Skeletal muscle tissue (tissue), 4 donors: ENCODE measurements around the gene RSRC1. TPM values are rescaled to one million over a fixed set of nuclear protein-coding genes. Genes with fewer than 3 reads are reported as not detected.

Experiments
- H3K27ac ChIP-seq: one replicate; pipeline ENCODE4 v1.7.0; 2013; ENCODE audit warnings: mild to moderate bottlenecking, low read depth, low read length, inconsistent platforms
- H3K27me3 ChIP-seq, 3 donors: one replicate each; pipeline ENCODE4 v1.7.0; 2013; ENCODE audit warnings: low read length in 3 of 3; ENCODE audit not compliant: control insufficient read depth in 3 of 3, insufficient read depth in 3 of 3
- H3K36me3 ChIP-seq, 3 donors: one replicate each; pipeline ENCODE4 v1.7.0; 2013; ENCODE audit warnings: low read length in 3 of 3; ENCODE audit not compliant: control insufficient read depth in 3 of 3, insufficient read depth in 3 of 3
- H3K4me1 ChIP-seq, 3 donors: one replicate each; pipeline ENCODE4 v1.7.0; 2013; ENCODE audit warnings: low read length in 3 of 3, mild to moderate bottlenecking in 3 of 3; ENCODE audit not compliant: control insufficient read depth in 3 of 3, insufficient read depth in 3 of 3
- H3K4me3 ChIP-seq, 3 donors: one replicate each; pipeline ENCODE4 v1.7.0; 2013; ENCODE audit warnings: low read length in 3 of 3
- H3K9ac ChIP-seq, 3 donors: one replicate each; pipeline ENCODE4 v1.7.0; 2013; ENCODE audit warnings: low read length in 3 of 3, mild to moderate bottlenecking in 3 of 3, moderate library complexity in 2 of 3, low read depth in 1 of 3
- H3K9me3 ChIP-seq, 3 donors: one replicate each; pipeline ENCODE4 v1.7.0; 2013; ENCODE audit warnings: low read length in 3 of 3; ENCODE audit not compliant: control insufficient read depth in 3 of 3
- total RNA-seq: library from RNA; depleted of rRNA; stranded (reverse); fragments of >200 nt; gene quantifications from one replicate; pipeline ENCODE4 v1.2.3, GENCODE V29; 2014
- donor health status: Osteomylitis.

The RSRC1 gene
- total RNA-seq, 1 donor from 2014 or later = 33.4 TPM

DNA sequence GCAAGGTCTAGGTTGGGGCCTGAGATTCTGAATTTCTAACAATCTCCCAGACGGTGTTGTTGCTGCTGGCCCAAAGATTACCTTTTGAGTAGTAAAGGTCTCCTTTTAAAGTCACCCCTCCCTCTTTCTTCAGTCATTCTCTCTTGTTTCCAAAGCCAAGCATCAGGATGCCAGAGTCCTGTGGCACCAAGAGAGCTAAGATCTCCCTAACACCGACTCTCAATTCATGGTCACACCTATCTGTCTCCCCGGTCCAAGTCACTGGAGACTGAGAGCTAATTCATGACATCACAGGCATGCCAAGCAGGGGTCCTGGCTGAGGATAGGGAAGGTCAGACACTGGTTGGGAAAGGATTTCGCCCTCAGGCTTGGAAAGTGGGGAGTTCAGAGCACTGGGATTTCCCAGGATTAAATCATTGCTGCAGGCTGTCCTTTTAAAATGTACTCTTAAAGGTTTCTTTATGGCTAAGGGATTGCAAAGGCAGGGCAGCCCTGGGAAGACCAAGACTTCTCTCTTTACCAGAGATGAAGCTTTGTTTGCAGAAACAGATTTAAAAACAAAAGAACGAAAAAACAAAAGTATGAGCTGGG is 11.0 kb upstream of the RSRC1 start:
- no peak overlapping the region for H3K27ac ChIP-seq
- no peak overlapping the region for H3K9ac ChIP-seq
- no peaks in the 10 kb centered on the region for H3K36me3 ChIP-seq
- H3K27me3 ChIP-seq = peaks cover 63 to 83% (median 81%) of the 10 kb centered on the region in 3 donors
- H3K4me1 ChIP-seq = peaks cover 15 to 18% (median 17%) of the 10 kb centered on the region in 3 donors
- no peak overlapping the region for H3K4me3 ChIP-seq
- peaks cover 0 to 4% (median 2%) of the 10 kb centered on the region in 3 donors for H3K9me3 ChIP-seq

- Histone ChIP-seq H3K9me3 (peaks cover 0 to 2% (median 0%) of the 10 kb centered on the region in 3 donors), H3K27me3 (peaks cover 64 to 81% (median 79%) of the 10 kb centered on the region in 3 donors), H3K9ac (no peak overlapping the region), H3K4me1 (peaks cover 17 to 20% (median 17%) of the 10 kb centered on the region in 3 donors), H3K4me3 (no peak overlapping the region), H3K27ac (no peak overlapping the region), H3K36me3 (no peaks in the 10 kb centered on the region)
Measured at GRCh38 chr3:158100681-158101080, 9.2 kb upstream of the RSRC1 start.

GRCh38 chr3:158101335-158102241 is 8.3 kb upstream of the RSRC1 start:
- H3K4me1 ChIP-seq = peaks cover 20 to 23% (median 20%) of the 10 kb centered on the region in 3 donors
- H3K4me3 ChIP-seq = no peak overlapping the region
- no peaks in the 10 kb centered on the region for H3K9me3 ChIP-seq
- H3K9ac ChIP-seq = no peak overlapping the region
- H3K27me3 ChIP-seq = peaks cover 62 to 84% (median 78%) of the 10 kb centered on the region in 3 donors
- no peaks in the 10 kb centered on the region for H3K36me3 ChIP-seq
- H3K27ac ChIP-seq = no peak overlapping the region

DNA sequence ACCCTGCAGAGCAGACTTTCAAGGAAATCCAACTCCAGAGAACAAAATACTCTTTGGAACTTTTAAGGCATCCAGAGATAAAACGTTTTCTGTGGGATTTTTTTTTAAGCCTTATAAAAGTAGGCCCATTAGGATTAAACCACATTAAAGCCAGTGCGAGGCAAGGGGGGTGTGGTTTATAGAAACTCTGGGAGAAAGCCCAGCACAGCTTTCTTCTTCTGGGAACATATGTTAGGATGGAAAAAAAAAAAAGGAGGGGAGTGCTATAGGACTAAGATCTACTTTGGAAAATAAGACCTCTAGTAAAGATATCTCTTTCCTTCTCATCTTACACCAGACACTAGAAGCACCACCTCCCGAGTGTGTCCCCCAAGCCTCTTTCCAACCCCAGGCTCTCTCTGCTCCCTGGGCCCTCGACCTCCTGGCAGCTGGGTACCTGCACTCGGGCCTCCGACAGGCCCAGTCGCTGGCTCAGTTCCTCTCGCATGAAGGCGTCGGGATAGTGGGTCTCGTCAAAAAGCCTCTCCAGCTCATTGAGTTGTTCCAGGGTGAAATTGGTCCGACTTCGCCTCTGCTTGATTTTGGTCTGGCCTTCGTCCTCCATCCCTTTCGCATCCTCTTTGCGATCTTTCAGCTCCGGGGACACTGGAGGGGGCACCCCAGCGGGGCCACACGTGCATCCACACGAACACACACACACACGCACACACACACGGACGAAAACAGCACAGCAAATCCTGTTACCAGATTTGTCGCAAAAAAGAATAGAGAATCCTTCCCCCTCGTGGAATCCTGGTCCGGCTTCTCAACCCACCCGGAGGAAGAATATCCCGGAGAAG is 7.4 kb upstream of the RSRC1 start:
- Histone ChIP-seq H3K4me3 (no peak overlapping the region), H3K27ac (no peak overlapping the region), H3K4me1 (peaks cover 20 to 29% (median 28%) of the 10 kb centered on the region in 3 donors), H3K9ac (no peak overlapping the region), H3K36me3 (no peaks in the 10 kb centered on the region), H3K9me3 (no peaks in the 10 kb centered on the region), H3K27me3 (peaks cover 69 to 86% (median 85%) of the 10 kb centered on the region in 3 donors)

DNA sequence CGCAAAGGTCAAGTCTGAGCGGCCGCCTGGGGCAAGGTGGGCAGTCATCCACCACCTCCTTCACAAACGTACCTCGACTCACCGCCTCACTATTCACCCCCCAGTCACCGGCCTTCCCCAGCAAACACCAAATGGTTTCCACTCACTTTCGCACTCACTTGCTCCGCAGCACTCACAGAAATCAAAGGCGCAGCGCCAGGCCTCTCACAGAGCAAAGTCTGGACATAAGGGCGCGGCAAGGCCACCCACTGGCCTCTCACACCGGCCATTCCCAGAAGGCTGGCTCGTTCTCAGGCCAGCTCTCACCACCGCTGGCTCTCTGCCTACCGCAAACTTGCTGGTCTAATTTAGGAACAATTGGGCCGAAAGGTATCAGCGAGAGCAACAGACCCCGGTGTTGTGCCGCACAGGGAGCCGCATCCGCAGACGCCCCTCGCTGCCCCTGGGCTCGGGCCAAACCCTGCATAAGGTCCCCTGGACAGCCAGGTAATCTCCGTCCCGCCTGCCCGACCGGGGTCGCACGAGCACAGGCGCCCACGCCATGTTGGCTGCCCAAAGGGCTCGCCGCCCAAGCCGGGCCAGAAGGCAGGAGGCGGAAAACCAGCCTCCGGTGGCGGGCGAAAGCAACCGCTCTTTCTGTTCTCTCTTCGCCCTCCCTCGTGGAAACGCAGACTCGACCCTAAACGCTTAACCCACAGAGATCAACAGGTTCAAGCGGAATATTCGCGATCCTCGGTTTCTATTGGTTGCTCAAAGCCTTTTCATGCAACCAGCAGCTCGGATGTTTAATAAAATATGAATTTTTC is 6.6 kb upstream of the RSRC1 start:
- Histone ChIP-seq H3K9me3 (no peaks in the 10 kb centered on the region), H3K27me3 (peaks cover 66 to 86% (median 84%) of the 10 kb centered on the region in 3 donors), H3K27ac (no peak overlapping the region), H3K4me1 (peaks cover 12 to 25% (median 22%) of the 10 kb centered on the region in 3 donors), H3K4me3 (peak overlapping the region; percentile 45 to 60 (median 54)), H3K36me3 (no peaks in the 10 kb centered on the region), H3K9ac (peak overlapping the region; percentile 20 to 40 (median 38))

DNA sequence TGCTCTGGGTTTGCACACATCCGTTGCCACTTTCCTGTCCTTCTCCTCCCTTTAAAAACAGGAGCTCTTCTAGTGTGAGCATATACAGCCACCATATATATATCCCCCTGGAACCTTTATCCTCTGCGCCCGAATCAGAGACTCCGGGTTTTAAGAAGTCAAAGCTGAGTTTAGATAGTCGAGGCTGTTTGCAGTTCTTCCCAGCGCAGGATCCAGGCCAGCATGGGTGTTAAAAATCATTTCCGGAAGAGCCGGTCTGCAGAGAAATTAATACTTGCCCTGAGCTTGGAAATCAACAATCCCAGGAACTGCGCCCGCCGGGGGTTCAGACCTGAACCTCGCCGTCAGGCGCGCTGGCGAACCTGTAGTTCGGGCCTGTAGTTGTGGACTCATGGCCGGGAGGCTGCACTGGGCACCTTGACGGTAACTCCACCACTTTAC is 6.0 kb upstream of the RSRC1 start:
- no peaks in the 10 kb centered on the region for H3K9me3 ChIP-seq
- peak overlapping the region in 2 of 3 donors; percentile 45 to 54 for H3K4me3 ChIP-seq
- H3K36me3 ChIP-seq = no peaks in the 10 kb centered on the region
- H3K9ac ChIP-seq = peak overlapping the region in 1 of 3 donors; percentile 20
- H3K27ac ChIP-seq = no peak overlapping the region
- peaks cover 65 to 86% (median 83%) of the 10 kb centered on the region in 3 donors for H3K27me3 ChIP-seq
- H3K4me1 ChIP-seq = peaks cover 12 to 25% (median 20%) of the 10 kb centered on the region in 3 donors

GRCh38 chr3:158104431-158104921 is 5.4 kb upstream of the RSRC1 start:
- peaks cover 62 to 83% (median 77%) of the 10 kb centered on the region in 3 donors for H3K27me3 ChIP-seq
- peaks cover 14 to 25% (median 22%) of the 10 kb centered on the region in 3 donors for H3K4me1 ChIP-seq
- H3K9me3 ChIP-seq = no peaks in the 10 kb centered on the region
- no peak overlapping the region for H3K27ac ChIP-seq
- H3K9ac ChIP-seq = no peak overlapping the region
- no peaks in the 10 kb centered on the region for H3K36me3 ChIP-seq
- H3K4me3 ChIP-seq = peak overlapping the region in 1 of 3 donors; percentile 41

- peak overlapping the region in 1 of 3 donors; percentile 57 for H3K9ac ChIP-seq
- peaks cover 15 to 27% (median 25%) of the 10 kb centered on the region in 3 donors for H3K4me1 ChIP-seq
- peaks cover 55 to 82% (median 71%) of the 10 kb centered on the region in 3 donors for H3K27me3 ChIP-seq
Measured at GRCh38 chr3:158105119-158105709, 4.7 kb upstream of the RSRC1 start.

More at GRCh38 chr3:158105119-158105709, 4.7 kb upstream of the RSRC1 start:
- Histone ChIP-seq H3K27ac (no peak overlapping the region), H3K9me3 (no peaks in the 10 kb centered on the region), H3K36me3 (no peaks in the 10 kb centered on the region), H3K4me3 (peak overlapping the region; percentile 62 to 67 (median 66))
